Kidney epithelial cell (primary cell): Measurements from ENCODE around the gene TUSC2. TPM values are rescaled to one million over a fixed set of nuclear protein-coding genes. Genes with fewer than 3 reads are reported as not detected.
A peak's percentile ranks its signal among the peaks of the same experiment; 100 is the strongest.

Source experiments
- DNase-seq: peaks from one replicate; pipeline ENCODE4 v3.0.0-alpha.2; 2010; ENCODE audit warnings: low read depth
- H3K27me3 ChIP-seq: 2 replicates; pipeline ENCODE4 v1.6.0; 2011; ENCODE audit warnings: low read length; ENCODE audit not compliant: control insufficient read depth, insufficient read depth
- H3K36me3 ChIP-seq: 2 replicates; pipeline ENCODE4 v1.5.1; 2011; ENCODE audit warnings: low read length; ENCODE audit not compliant: control insufficient read depth, insufficient read depth
- H3K4me3 ChIP-seq: 2 replicates; pipeline ENCODE4 v1.5.1; 2011; ENCODE audit warnings: low read depth, mild to moderate bottlenecking, control low read depth, low read length
- CTCF ChIP-seq: IDR thresholded peaks from 2 replicates; pipeline ENCODE4 v1.5.1; 2011; ENCODE audit warnings: mild to moderate bottlenecking, moderate library complexity, low read length, control low read depth, inconsistent platforms; ENCODE audit not compliant: insufficient read depth, poor library complexity, severe bottlenecking
- total RNA-seq: library from RNA; depleted of rRNA; stranded (reverse); fragments of >200 nt; gene quantifications from 2 replicates; pipeline ENCODE4 v1.2.3, GENCODE V29; 2015

Gene TUSC2
- total RNA-seq, 1 donor from 2014 or later, result 58.3 TPM

- no peak for DNase-seq
- peak within 1 kb of the TSS; percentile 17 for H3K4me3 ChIP-seq
- H3K27me3 ChIP-seq, result peaks cover 11% of the 10 kb centered on the region
- no peaks in the 10 kb centered on the region for H3K36me3 ChIP-seq
- no peak for TF ChIP-seq CTCF
Observed at GRCh38 chr3:50340448-50341329, 12.7 kb upstream of the TUSC2 start, which contains the start of gene RASSF1. Gene RASSF1, minus strand, starts transcription at chr3:50340836. Its CDS starts 31 bp downstream, at chr3:50340805.

GRCh38 chr3:50340147-50340447 is 12.1 kb upstream of the TUSC2 start:
- H3K27me3 ChIP-seq, result peaks cover 11% of the 10 kb centered on the region
- no peak for DNase-seq
- TF ChIP-seq CTCF, result no peak
- no peaks in the 10 kb centered on the region for H3K36me3 ChIP-seq
- H3K4me3 ChIP-seq, result peak overlapping the region; percentile 17

GRCh38 chr3:50339485-50340146 is 11.6 kb upstream of the TUSC2 start:
- H3K36me3 ChIP-seq, result no peaks in the 10 kb centered on the region
- H3K27me3 ChIP-seq, result peaks cover 11% of the 10 kb centered on the region
- TF ChIP-seq CTCF, result no peak
- H3K4me3 ChIP-seq, result no peak overlapping the region
- no peak for DNase-seq

- Histone ChIP-seq H3K36me3 (no peaks in the 10 kb centered on the region), H3K4me3 (no peak overlapping the region), H3K27me3 (peaks cover 11% of the 10 kb centered on the region)
- DNase-seq, result no peak
- no peak for TF ChIP-seq CTCF
Observed at GRCh38 chr3:50338965-50339364, 10.9 kb upstream of the TUSC2 start.

GRCh38 chr3:50337175-50337861 is 9.3 kb upstream of the TUSC2 start:
- H3K4me3 ChIP-seq, result peak overlapping the region; percentile 74
- DNase-seq, result peak; percentile 95
- peaks cover 11% of the 10 kb centered on the region for H3K27me3 ChIP-seq
- H3K36me3 ChIP-seq, result no peaks in the 10 kb centered on the region
- no peak for TF ChIP-seq CTCF
